Neutrophil (primary cell): ENCODE results near the gene POLR1E.

ENCODE experiments used
- H3K27ac ChIP-seq: fragments of 200-600 bp; sonication (generic); 2 replicates; pipeline ENCODE4 v1.5.1; 2016; ENCODE audit warnings: mild to moderate bottlenecking, moderate library complexity
- H3K27me3 ChIP-seq: fragments of 200-600 bp; sonication (generic); 2 replicates; pipeline ENCODE4 v1.6.0; 2016; ENCODE audit warnings: mild to moderate bottlenecking
- H3K36me3 ChIP-seq: fragments of 200-600 bp; sonication (generic); 2 replicates; pipeline ENCODE4 v1.5.1; 2017
- H3K4me1 ChIP-seq, 2 experiments: fragments of 200-600 bp in 1 of 2; sonication (generic) in 1 of 2; 1 replicate in 1 of 2; 2 replicates in 1 of 2; pipeline versions ENCODE4 v1.5.1 to v1.6.1; 2013 to 2016; ENCODE audit warnings: low read depth in 1 of 2, low read length in 1 of 2, mild to moderate bottlenecking in 1 of 2, moderate library complexity in 1 of 2; ENCODE audit not compliant: control insufficient read depth in 1 of 2, insufficient read depth in 1 of 2
- H3K4me3 ChIP-seq, 2 experiments: fragments of 200-600 bp in 1 of 2; sonication (generic) in 1 of 2; 1 replicate in 1 of 2; 2 replicates in 1 of 2; pipeline ENCODE4 v1.5.1; 2013 to 2016; ENCODE audit warnings: low read depth in 1 of 2, low read length in 1 of 2, mild to moderate bottlenecking in 1 of 2, moderate library complexity in 1 of 2
- H3K9me3 ChIP-seq: fragments of 200-600 bp; sonication (generic); 2 replicates; pipeline ENCODE4 v1.5.1; 2016
- CTCF ChIP-seq: fragments of 200-600 bp; sonication (generic); IDR thresholded peaks from 2 replicates; pipeline ENCODE4 v1.5.1; 2016; ENCODE audit warnings: antibody characterized with exemption

The POLR1E gene

GRCh38 chr9:37531699-37532098 is 46.0 kb downstream of the POLR1E start:
- no peaks in the 10 kb centered on the region for H3K4me1 ChIP-seq
- H3K36me3 ChIP-seq: no peaks in the 10 kb centered on the region
- TF ChIP-seq CTCF: no peak
- no peaks in the 10 kb centered on the region for H3K27me3 ChIP-seq
- no peak overlapping the region for H3K4me3 ChIP-seq
- H3K27ac ChIP-seq: no peak overlapping the region
- H3K9me3 ChIP-seq: no peaks in the 10 kb centered on the region

GRCh38 chr9:37534412-37534811 is 48.7 kb downstream of the POLR1E start:
- Histone ChIP-seq H3K4me1 (no peaks in the 10 kb centered on the region), H3K27me3 (no peaks in the 10 kb centered on the region), H3K9me3 (no peaks in the 10 kb centered on the region), H3K4me3 (no peak overlapping the region), H3K27ac (no peak overlapping the region), H3K36me3 (no peaks in the 10 kb centered on the region)
- TF ChIP-seq CTCF: no peak

GRCh38 chr9:37534901-37535300 is 49.2 kb downstream of the POLR1E start:
- Histone ChIP-seq H3K9me3 (no peaks in the 10 kb centered on the region), H3K4me3 (no peak overlapping the region)

GRCh38 chr9:37538099-37538498 is 52.4 kb downstream of the POLR1E start:
- Histone ChIP-seq H3K4me3 (no peak overlapping the region), H3K27me3 (no peaks in the 10 kb centered on the region), H3K4me1 (no peaks in the 10 kb centered on the region), H3K36me3 (no peaks in the 10 kb centered on the region), H3K27ac (no peak overlapping the region), H3K9me3 (no peaks in the 10 kb centered on the region)
- no peak for TF ChIP-seq CTCF

More at GRCh38 chr9:37534901-37535300, 49.2 kb downstream of the POLR1E start:
- Histone ChIP-seq H3K4me1 (no peaks in the 10 kb centered on the region), H3K36me3 (no peaks in the 10 kb centered on the region), H3K27ac (no peak overlapping the region), H3K27me3 (no peaks in the 10 kb centered on the region)
- no peak for TF ChIP-seq CTCF

- Histone ChIP-seq H3K9me3 (no peaks in the 10 kb centered on the region), H3K27ac (no peak overlapping the region), H3K27me3 (no peaks in the 10 kb centered on the region), H3K4me1 (no peaks in the 10 kb centered on the region), H3K36me3 (no peaks in the 10 kb centered on the region), H3K4me3 (no peak overlapping the region)
- TF ChIP-seq CTCF: no peak
These were observed 53.9 kb downstream of the POLR1E start for GRCh38 chr9:37539634-37540033.

GRCh38 chr9:37540634-37541033 is 54.9 kb downstream of the POLR1E start:
- TF ChIP-seq CTCF: no peak
- Histone ChIP-seq H3K4me3 (no peak overlapping the region), H3K9me3 (no peaks in the 10 kb centered on the region), H3K27me3 (no peaks in the 10 kb centered on the region), H3K4me1 (no peaks in the 10 kb centered on the region), H3K27ac (no peak overlapping the region), H3K36me3 (no peaks in the 10 kb centered on the region)
